CD4-positive, alpha-beta T cell treated with Interleukin-6 for 4 hours (primary cell): ENCODE measurements around the gene SPIN1.

Source experiments
- DNase-seq: peaks from one replicate; pipeline ENCODE4 v3.0.0-alpha.2; 2020; ENCODE audit warnings: mixed read lengths

The SPIN1 gene

GRCh38 chr9:88502552-88503034 is 114.3 kb downstream of the SPIN1 start:
- no peak for DNase-seq

DNA sequence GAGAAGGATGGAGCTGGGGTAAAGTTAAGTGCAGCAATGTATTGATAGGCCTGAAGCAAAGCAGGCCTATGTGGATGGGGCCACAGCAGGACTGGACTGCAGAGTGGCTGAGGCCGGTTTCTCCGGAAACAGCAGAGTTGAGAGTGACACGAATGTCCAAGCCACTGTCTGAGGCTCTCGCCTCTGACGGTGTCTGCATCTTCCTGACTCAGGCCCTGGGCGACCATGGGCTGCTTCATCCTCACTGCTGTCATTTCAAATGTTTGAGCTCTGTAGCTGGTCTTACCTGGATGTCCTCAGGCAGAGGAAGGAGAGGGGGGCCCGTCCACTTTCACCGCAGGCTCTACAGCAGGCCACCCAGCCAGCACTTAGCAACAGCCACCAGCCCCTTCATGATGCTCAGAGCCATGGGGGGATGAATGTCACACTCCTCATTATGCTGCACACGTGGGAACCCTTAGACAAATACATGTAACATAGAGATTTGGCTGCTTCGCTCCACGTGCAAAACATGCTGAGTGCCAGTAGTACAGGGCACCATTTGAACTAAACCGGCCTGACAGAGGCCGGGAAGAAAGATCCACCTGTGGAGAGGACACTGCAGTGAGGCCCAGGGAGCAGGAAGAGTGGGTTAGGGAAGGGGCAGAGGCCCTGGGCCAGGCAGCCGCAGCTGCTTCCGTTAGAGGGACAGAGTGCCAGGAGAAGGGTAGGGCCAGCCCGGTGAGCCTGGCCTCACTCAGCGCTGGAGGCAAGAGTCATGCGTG is 115.0 kb downstream of the SPIN1 start:
- DNase-seq, result no peak

- no peak for DNase-seq
These were observed 115.9 kb downstream of the SPIN1 start for GRCh38 chr9:88503845-88504764.

DNA sequence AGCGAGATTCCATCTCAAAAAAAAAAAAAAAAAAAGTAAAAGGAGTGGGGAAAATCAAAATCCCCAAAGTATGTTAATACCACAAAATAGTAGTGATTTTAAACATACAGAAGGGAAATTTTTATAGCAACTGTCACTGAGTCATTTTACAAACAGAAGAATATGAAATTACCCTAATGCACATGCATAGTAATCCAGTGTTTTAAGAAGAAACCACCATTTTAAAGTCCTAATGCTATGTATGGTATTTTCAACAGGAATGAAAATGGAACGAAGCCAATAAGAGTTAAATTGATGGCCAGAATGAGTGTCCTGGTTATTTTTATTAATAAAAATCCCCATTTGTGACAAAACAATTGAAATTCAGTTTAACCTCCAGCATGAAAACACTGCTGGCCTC is 120.1 kb downstream of the SPIN1 start:
- DNase-seq, result no peak

- no peak for DNase-seq
These were observed 123.7 kb downstream of the SPIN1 start for GRCh38 chr9:88511906-88512305.

DNA sequence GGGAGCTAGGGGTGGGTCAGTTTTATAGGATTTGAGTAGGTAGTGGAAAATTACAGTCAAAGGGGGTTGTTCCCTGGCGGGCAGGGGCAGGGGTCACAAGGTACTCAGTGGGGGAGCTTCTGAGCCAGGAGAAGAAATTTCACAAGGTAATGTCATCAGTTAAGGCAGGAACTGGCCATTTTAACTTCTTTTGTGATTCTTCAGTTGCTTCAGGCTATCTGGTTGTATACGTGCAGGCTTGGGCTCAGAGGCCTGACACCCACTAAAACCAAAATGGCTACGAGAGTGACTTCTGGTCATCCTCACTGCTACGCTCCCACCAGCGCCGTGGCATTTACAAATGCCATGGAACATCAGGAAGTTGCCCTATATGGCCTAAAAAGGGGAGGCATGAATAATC is 126.0 kb downstream of the SPIN1 start:
- DNase-seq, result no peak

DNA sequence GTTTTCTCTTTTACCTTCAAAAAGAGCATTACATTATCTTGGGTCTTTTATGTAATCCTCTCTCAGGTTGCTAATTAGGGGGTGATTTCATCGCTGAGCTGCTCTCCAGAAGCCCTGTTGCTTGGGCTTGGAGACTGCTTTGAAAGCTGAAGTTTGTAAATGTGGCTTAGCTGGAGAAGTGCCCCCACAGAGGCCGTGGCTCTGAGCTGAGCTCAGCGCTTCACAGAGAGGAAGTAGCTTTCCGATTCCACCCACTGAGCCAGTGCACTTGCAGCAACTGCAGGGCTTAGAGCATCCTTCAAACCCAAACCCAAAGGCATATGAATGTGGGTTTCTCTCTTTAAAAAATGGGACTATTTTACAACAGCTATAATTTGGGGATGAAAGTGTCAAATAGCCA is 133.1 kb downstream of the SPIN1 start:
- no peak for DNase-seq

GRCh38 chr9:88522360-88522759 is 134.1 kb downstream of the SPIN1 start:
- no peak for DNase-seq

GRCh38 chr9:88523056-88523455 is 134.8 kb downstream of the SPIN1 start:
- no peak for DNase-seq

DNA sequence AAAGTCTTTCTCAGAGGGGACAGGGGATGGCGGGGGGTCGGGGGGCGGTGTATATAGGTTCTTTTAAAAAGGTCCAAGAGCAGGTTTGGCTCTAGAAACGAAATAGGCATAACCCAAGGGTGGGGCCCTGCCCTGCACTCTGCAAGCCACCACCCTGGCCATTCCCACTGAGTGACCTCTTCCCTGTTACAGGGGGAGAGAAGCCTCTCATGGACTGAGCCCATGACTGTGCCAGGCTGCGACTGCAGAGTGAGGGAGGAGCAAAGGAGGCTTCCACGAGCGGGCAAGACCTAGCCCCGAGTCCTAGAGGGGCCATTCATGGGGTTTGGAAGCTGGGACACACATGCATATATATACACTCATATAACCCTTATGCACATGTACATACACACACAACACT is 136.7 kb downstream of the SPIN1 start:
- DNase-seq, result no peak

- DNase-seq, result no peak
These were observed 139.4 kb downstream of the SPIN1 start for GRCh38 chr9:88527618-88528017.
